Bronchial epithelial cell (primary cell): Measurements from ENCODE around the gene CCDC9B. TPM values are rescaled to one million over a fixed set of nuclear protein-coding genes. Genes with fewer than 3 reads are reported as not detected.
A peak's percentile ranks its signal among the peaks of the same experiment; 100 is the strongest.

Experiments
- DNase-seq: peaks from one replicate; pipeline ENCODE4 v3.0.0-alpha.2; 2010; ENCODE audit warnings: low read depth
- FAIRE-seq: peaks from 2 replicates; lab custom pipeline; 2011; peaks lifted over from hg19 to GRCh38; lab: Jason Lieb, UNC
- H3K27me3 ChIP-seq: 2 replicates; pipeline ENCODE4 v1.5.1; 2011; ENCODE audit warnings: low read length; ENCODE audit not compliant: control insufficient read depth, insufficient read depth
- H3K36me3 ChIP-seq: 2 replicates; pipeline ENCODE4 v1.5.1; 2011; ENCODE audit warnings: low read length; ENCODE audit not compliant: control insufficient read depth, insufficient read depth
- H3K4me3 ChIP-seq: 2 replicates; pipeline ENCODE4 v1.5.1; 2011; ENCODE audit warnings: mild to moderate bottlenecking, low read depth, low read length, control low read depth
- CTCF ChIP-seq: IDR thresholded peaks from 2 replicates; pipeline ENCODE4 v1.5.1; 2011; ENCODE audit warnings: mild to moderate bottlenecking, moderate library complexity, low read length, control low read depth, inconsistent platforms; ENCODE audit not compliant: insufficient read depth, severe bottlenecking
- total RNA-seq: library from RNA; depleted of rRNA; stranded (reverse); fragments of >200 nt; gene quantifications from 2 replicates; pipeline ENCODE4 v1.2.1, GENCODE V29; 2014

Gene CCDC9B
- total RNA-seq, 1 donor from 2014 or later: 12.1 TPM

- Histone ChIP-seq H3K4me3 (peak overlapping the region; percentile 65), H3K27me3 (no peaks in the 10 kb centered on the region), H3K36me3 (no peaks in the 10 kb centered on the region)
- no peak for TF ChIP-seq CTCF
- no peak for FAIRE-seq
- no peak for DNase-seq
These were observed 16.5 kb downstream of the CCDC9B start for GRCh38 chr15:40323953-40324937.

DNA sequence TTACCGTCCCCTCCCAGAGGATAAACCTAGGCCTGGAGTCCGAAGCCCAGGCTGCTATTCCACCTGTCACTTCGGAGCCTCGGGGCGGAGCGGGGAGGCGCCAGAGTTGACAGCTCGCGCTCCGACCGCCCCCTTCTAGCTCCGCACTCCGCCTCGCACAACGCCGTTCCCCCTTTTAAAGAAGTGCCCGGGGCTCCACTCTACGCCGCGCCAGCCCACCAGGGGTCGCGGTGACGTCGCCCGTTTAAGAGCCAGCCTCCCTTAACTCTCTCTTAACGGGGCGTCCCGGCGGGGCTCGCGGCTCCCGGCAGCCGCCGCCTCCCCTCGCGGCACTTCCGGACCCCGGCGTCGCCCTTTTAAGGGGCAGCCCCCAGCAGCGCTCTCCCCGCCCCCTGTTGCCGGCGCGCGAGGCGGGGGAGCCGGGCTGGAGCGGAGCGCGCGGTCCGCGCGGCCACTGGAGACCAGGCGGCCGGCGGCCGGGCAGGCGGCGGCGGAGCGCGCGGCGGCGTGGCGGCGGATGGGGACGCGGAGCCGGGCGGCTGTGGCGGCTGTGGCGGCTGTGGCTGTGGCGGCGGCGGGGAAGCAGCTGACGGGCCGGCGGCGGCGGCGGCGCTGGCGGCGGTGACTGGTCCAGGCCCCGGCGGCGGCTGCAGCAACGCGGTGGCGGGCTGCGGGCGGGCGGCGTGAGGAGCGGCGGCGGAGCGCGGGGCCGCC is 17.3 kb downstream of the CCDC9B start, which contains the start of gene INAFM2:
Gene INAFM2, plus strand, starts transcription at position 454 of the 714 bp plus-strand sequence. CDS start 364 bp downstream, outside the sequence.
- peak within 1 kb of the TSS; percentile 65 for H3K4me3 ChIP-seq
- peak; percentile 44 for TF ChIP-seq CTCF
- no peak for FAIRE-seq
- no peaks in the 10 kb centered on the region for H3K36me3 ChIP-seq
- H3K27me3 ChIP-seq: no peaks in the 10 kb centered on the region
- peak; percentile 66 for DNase-seq

GRCh38 chr15:40322531-40323238 is 18.1 kb downstream of the CCDC9B start:
- H3K36me3 ChIP-seq: no peaks in the 10 kb centered on the region
- no peak for TF ChIP-seq CTCF
- H3K27me3 ChIP-seq: no peaks in the 10 kb centered on the region
- H3K4me3 ChIP-seq: peak overlapping the region; percentile 65
- DNase-seq (no peak), FAIRE-seq (no peak)

- FAIRE-seq (no peak), DNase-seq (peak; percentile 59)
- no peaks in the 10 kb centered on the region for H3K27me3 ChIP-seq
- no peak overlapping the region for H3K4me3 ChIP-seq
- peak; percentile 80 for TF ChIP-seq CTCF
- H3K36me3 ChIP-seq: no peaks in the 10 kb centered on the region
These were observed 19.8 kb downstream of the CCDC9B start for GRCh38 chr15:40320931-40321371.

DNA sequence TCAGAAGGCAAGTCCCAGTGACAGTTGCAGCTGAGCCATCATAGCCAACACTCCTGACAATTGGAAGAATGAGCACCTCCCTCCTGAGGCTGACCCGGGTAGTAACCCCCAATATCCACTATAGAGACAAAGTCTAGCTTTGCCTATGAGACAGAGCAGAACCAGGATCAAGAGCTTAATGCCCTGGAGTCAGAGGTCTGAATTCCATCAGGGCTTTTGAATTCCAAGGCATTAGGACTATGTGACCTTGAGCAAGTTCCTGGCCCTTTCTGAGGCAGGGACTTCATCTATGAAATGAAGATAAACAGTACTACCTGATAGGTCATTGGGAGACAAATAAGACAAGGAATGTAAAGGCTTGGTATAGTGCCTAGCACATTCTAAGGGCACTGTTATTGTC is 20.3 kb downstream of the CCDC9B start:
- Histone ChIP-seq H3K27me3 (no peaks in the 10 kb centered on the region), H3K36me3 (no peaks in the 10 kb centered on the region), H3K4me3 (no peak overlapping the region)
- no peak for TF ChIP-seq CTCF
- FAIRE-seq: no peak
- DNase-seq: no peak
